NCI-H1048 (cell line): ENCODE data around the gene SORBS1.
"Not testable (repeated sequence)": the region's sequence is repeated elsewhere in the genome, so short reads cannot be mapped to it uniquely, and the experiment has no call there.

Source experiments
- DNase-seq: peaks from one replicate; lab custom pipeline; 2025; lab: John Stamatoyannopoulos, UW

The SORBS1 gene

DNA sequence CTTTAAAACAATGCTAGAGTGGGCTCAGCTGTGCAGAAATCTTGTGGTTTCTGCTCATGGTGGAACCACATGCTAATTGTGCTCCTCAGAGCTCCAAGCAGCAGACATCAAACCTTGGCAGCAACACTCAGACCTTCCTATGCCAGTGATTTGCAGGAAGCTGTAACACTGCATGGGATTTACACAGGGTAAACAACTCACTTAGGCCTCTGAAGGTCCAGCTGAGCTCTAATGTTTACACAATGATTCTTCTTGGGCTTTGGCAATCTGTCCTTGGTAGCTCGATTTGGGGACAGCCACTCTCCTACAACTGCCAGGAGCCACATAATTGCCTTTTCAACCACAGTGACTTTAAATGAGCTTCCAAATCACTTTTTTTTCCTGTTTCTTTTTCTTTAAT is 172.6 kb downstream of the SORBS1 start:
- no peak for DNase-seq

GRCh38 chr10:95388109-95388471 is 173.1 kb downstream of the SORBS1 start:
- DNase-seq: no peak

DNA sequence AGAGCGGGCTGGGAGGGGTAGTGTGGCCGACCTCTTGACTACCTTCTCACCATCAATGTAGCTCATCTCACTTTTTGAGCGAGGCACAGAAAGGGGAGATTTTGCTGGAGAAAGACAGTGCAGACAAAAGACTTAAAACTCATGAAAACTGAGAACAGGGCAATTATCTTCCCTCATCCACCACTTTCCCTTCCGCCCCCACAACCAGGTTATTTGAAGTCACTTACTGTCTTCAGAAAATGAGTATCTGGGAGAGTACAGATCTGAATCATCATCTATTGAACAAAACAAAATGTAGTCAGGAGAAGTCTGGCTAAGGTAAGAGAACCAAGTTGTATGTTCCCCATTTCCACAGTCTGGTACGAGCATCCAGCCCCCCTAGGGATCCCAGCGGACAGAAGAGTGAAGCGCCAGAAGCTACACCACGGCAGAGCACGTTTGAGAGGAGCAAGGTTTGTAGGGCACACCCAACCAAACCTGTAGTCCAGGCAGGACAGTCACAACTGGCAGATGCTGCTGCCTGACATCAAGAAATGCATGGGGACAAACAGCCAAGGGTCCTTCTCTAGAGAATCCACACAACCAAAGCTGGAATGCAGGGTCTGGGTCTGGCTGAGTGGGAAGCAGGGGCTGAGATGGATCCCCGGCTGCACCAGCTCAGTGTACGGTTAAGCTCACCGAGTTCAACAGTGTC is 177.0 kb downstream of the SORBS1 start:
- DNase-seq: no peak

DNA sequence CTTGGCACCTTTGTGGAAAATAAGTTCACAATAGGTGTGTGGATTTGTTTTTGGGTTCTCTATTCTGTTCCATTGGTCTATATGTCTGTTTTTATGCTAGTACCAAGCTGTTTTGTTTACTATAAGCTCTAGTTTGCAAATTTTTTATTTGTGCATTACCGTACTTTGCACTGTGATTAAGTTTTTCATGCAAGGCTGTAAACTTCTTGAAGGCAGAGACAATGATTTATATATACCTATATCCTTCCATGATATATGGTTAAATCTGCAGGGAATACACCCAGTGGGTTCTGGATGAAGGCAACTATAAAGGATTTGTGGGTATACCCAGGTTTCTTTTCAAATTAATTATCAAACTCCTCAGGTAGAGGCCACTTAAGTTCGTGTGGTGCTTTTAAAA is 178.6 kb downstream of the SORBS1 start:
- no peak for DNase-seq

GRCh38 chr10:95382174-95382573 is 179.0 kb downstream of the SORBS1 start:
- DNase-seq: no peak

DNA sequence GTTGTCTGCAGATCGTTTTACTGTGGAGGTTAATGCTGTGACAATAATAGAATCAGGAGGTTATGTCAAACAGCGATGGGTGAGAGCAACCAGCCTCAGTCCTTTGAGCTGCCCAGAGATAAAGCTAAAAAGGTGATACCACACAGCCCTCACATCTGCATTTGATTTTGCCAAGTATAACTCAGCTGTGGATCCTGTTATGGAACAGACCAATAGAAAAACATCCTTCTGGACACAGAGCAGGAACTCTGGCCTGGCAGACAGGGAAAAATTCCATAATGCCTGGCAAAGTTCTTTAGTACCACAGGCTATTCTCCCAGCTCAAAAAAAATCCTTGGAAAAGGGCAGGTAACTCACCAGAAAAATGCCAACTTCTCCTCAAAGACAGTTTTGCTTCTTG is 183.2 kb downstream of the SORBS1 start:
- DNase-seq: no peak

DNA sequence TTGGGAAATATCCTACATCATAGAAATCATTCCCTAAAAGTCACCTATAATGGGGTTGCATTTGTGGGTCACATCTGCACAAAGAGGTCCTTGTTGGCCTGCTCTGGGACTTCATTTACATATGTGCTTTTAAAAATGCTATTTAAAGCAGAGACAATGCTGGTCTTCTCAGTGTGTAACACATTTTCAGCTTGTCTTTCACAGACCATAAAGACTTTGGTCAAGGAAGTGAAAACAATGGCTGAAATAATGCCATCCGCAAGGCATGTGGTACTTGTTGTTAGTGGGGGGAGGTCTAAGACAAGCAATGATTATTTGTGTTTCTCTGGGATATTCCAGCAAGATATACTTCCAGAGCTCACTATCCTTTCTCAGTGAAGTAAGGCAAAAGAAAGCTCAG is 185.8 kb downstream of the SORBS1 start:
- no peak for DNase-seq

- peak; percentile 62 for DNase-seq
Measured at GRCh38 chr10:95374597-95375209, 186.5 kb downstream of the SORBS1 start.

DNA sequence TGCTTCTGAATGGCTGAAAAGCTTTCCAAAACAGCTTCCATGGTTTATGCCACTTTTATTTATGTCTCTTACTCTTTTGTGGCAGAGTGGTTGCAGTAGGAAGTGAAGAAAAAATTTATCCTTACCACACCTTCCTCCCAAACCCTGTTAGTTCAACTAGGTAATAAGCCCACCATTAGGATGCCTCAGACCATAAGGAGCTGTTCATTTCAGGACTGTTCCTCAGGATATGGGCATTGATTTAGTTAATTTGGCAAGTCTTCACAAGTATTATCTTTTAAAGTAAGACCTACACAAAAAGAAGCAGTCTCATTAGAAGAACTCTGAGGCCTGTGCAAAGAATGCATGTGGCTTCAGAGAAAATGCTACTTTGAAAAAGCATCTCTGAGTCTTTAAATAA is 187.5 kb downstream of the SORBS1 start:
- no peak for DNase-seq

GRCh38 chr10:95364342-95364741 is 196.8 kb downstream of the SORBS1 start:
- DNase-seq: no peak

- peak; percentile 21 for DNase-seq
Measured at GRCh38 chr10:95363303-95363912, 197.8 kb downstream of the SORBS1 start.

DNA sequence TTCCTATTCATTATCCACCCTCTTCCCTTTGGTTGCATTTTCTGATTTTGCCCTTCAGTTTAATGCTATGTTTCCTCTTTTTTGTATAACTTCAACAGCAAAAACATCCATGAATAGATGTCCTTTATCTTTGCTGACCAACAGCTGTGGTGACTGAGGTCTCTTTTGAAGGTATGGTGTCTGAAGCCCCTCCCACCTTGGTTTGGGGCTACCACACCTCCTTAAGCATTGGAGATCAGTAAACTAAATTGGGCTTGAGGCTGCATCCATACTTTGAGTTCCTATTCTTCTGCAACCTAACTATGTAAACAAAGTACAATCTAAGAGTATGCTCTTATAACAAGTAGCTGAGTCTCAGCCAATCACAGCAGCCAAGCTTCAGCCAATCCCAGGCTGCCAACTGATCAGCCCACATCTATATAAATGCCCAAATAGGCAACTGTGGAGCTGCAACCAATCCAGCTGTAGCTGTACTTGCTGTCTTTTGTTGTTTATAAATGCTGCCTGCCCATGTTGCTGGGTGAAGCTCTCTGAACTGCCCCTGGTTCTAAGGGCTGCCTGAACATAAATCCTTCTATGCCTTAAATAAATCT is 201.0 kb downstream of the SORBS1 start:
- no peak for DNase-seq

- no peak for DNase-seq
Measured at GRCh38 chr10:95359466-95359865, 201.7 kb downstream of the SORBS1 start.

GRCh38 chr10:95356190-95356955 is 204.8 kb downstream of the SORBS1 start:
- DNase-seq: no peak

GRCh38 chr10:95355301-95355700 is 205.9 kb downstream of the SORBS1 start:
- no peak for DNase-seq

DNA sequence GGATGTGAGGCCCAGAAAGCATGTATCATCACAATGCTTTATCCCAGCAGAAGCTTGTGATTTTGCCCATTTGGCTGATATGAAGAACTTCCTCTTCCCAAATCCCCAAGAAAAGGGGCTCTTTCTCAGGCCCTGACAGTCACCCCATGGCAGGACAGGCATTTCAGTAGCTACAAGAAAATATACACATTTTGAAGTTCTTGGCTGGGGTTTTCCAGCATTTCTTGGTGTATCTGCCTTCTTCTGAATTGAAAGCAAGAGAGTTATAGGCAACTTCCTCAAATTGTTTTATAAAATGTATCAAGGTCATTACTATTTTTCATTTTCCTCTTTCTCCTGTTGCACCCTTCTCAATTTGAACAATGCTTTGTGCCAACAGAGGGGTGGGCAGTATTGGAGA is 207.1 kb downstream of the SORBS1 start:
- DNase-seq: no peak

GRCh38 chr10:95353123-95353522 is 208.0 kb downstream of the SORBS1 start:
- no peak for DNase-seq

GRCh38 chr10:95352684-95353083 is 208.5 kb downstream of the SORBS1 start:
- no peak for DNase-seq

GRCh38 chr10:95350830-95351228 is 210.3 kb downstream of the SORBS1 start:
- DNase-seq: no peak

DNA sequence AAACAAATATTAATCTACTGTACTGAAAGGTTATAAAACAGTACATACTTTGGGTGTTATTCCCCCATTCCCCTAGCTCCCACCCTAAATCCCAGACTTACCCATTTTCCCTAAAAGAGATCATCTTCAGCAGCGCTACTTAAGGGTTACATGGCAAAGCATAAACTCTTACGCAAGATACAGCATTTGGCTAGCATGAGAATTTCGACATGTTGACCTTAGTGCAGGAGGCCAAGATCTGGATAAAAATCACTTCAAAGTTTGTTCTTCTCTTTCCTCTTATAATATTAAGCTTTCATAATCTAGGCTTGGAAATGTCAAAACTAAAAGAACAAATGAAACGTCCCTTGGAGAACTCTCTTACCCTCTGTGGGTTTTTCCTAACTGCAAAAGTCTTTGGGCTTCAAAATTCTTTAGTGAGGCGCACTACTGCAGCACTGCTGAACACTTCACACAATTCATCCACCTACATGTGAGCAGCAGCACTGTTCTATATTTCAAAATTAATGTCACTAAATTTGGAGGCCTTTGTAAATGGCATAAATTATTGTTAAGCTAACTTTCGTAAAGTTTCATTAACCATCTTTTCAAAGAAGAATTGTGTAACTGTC is 210.8 kb downstream of the SORBS1 start:
- DNase-seq: no peak

DNA sequence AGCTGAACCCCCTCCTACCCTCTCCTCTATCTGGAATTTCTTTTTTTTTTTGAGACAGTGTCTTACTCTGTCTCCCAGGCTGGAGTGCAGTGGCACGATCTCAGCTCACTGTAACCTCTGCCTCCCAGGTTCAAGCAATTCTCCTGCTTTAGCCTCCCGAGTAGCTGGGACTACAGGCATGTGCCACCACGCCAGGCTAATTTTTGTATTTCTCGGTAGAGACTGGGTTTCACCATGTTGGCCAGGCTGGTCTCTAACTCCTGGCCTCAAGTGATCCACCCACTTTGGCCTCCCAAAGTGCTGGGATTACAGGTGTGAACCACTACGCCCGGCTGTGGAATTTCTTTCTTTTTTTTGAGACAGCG is 213.8 kb downstream of the SORBS1 start:
- DNase-seq: not testable (repeated sequence)
